Measurements from ENCODE around the gene APLP2. TPM values are rescaled to one million over a fixed set of nuclear protein-coding genes. Genes with fewer than 3 reads are reported as not detected.
A peak's percentile ranks its signal among the peaks of the same experiment; 100 is the strongest.

Gene APLP2
- total and polyA plus RNA-seq, 9 of the 15 experiments (the other 6 are each of a cell fraction or from before 2014, with no cell fraction given) = 17.4 to 164 (median 118) TPM

GRCh38 chr11:130069659-130070108 is at the start of gene APLP2 (continued):
- TF ChIP-seq ZMIZ1 (IDR thresholded peaks at IDR 0.05; ENCODE audit: low read depth in 2 of 2, low read length in 2 of 2) (peak in 1 of 2 experiments; percentile 29; a peak in 1 of 4 replicates), L3MBTL2 (IDR thresholded peaks at IDR 0.05) (no peak), MBD2 (IDR thresholded peaks at IDR 0.05; ENCODE audit: borderline replicate concordance, low read depth) (peak; percentile 50; the same call in 1 of the 2 replicates), EZH2 (IDR thresholded peaks at IDR 0.05; ENCODE audit: borderline replicate concordance, low read depth, low read length) (no peak), THRAP3 (IDR thresholded peaks at IDR 0.05; ENCODE audit: borderline replicate concordance) (no peak), HOXB6 (CRISPR knock-in tag; IDR thresholded peaks at IDR 0.05; ENCODE audit: borderline replicate concordance) (no peak), CEBPZ (IDR thresholded peaks at IDR 0.05; ENCODE audit: borderline replicate concordance, low read depth, low read length) (no peak), CTCF (IDR thresholded peaks at IDR 0.05 in 2 of 3, conservative IDR thresholded peaks at IDR 0.05 in 1 of 3; ENCODE audit: insufficient read depth in 2 of 3, low read depth in 1 of 3, low read length in 3 of 3) (no peak), POLR2AphosphoS5 (IDR thresholded peaks at IDR 0.05; ENCODE audit: control insufficient read depth, insufficient read depth, low read depth, low read length) (peak; percentile 96), NFYB (IDR thresholded peaks at IDR 0.05; ENCODE audit: extremely low read depth, insufficient read length) (peak; percentile 15), NR2C2 (CRISPR knock-in tag; IDR thresholded peaks at IDR 0.05) (no peak), NR2C2 (tag; IDR thresholded peaks at IDR 0.05) (peak; percentile 27; the same call in 1 of the 2 replicates), CREBBP (IDR thresholded peaks at IDR 0.05; ENCODE audit: low read depth, low read length) (no peak), ZBTB1 (CRISPR knock-in tag; IDR thresholded peaks at IDR 0.05; ENCODE audit: borderline replicate concordance, low read depth) (no peak), MTA3 (IDR thresholded peaks at IDR 0.05; ENCODE audit: borderline replicate concordance) (peak; percentile 77), ZBTB26 (CRISPR knock-in tag; IDR thresholded peaks at IDR 0.05) (no peak), PHF8 (IDR thresholded peaks at IDR 0.05; ENCODE audit: borderline replicate concordance, low read length) (peak; percentile 77; the same call in 1 of the 2 replicates)
